ENCODE measurements around the gene DCAF6.
A peak's percentile ranks its signal among the peaks of the same experiment; 100 is the strongest.

DCAF6 gene

DNA sequence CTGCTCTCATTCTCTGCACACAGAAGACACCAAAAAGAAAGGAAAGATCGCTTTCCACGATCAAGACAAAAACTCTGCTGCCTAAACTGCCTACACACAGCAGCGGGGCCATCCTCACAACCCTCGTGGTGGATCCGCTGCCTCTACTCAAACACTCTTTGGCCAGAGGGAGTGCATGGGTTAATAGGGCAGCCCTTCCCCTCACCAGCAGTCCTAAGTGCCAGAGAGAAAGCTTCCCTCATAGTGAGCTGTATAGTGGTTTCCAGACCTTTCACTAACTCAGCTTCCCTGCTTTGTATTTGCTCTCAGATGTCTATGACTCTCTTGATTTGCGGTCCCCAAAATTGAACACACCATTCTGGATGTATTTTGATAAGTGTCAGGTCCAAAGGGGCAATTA is 169.4 kb downstream of the DCAF6 start:
- Histone ChIP-seq H3K4me1 (ENCODE audit: control insufficient read depth in 2 of 2, insufficient read depth in 2 of 2, low read length in 2 of 2) (no peaks in the 10 kb centered on the region), H3K27ac (ENCODE audit: low read depth in 2 of 2, low read length in 2 of 2) (no peak overlapping the region), H3K9ac (ENCODE audit: low read depth in 1 of 2, low read length in 2 of 2) (no peak overlapping the region), H3K4me3 (ENCODE audit: low read length in 2 of 2) (no peak overlapping the region), H3K36me3 (ENCODE audit: control insufficient read depth in 2 of 2, insufficient read depth in 2 of 2, low read length in 2 of 2) (no peaks in the 10 kb centered on the region), H3K9me3 (ENCODE audit: control insufficient read depth in 2 of 2, low read length in 2 of 2) (no peaks in the 10 kb centered on the region), H3K27me3 (ENCODE audit: control insufficient read depth in 2 of 2, insufficient read depth in 2 of 2, low read length in 2 of 2) (no peaks in the 10 kb centered on the region)

DNA sequence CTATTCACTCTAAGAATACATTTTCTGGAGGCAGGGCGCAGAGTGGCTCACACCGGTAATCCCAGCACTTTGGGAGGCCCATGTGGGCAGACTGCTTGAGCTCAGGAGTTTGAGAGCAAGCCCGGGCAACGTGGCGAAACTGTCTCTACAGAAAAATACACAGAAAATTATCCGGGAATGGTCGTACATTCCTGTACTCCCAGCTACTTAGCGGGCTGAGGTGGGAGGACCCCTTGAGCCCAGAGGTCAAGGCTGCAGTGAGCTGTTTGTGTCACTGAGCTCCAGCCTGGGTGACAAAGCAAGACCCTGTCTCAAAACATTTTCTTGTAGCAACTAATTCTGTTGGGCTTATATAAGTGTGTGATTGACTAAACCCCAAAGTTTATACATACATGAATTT is 169.8 kb downstream of the DCAF6 start:
- Histone ChIP-seq H3K4me3 (ENCODE audit: low read length in 2 of 2) (no peak overlapping the region), H3K4me1 (ENCODE audit: control insufficient read depth in 2 of 2, insufficient read depth in 2 of 2, low read length in 2 of 2) (no peaks in the 10 kb centered on the region), H3K36me3 (ENCODE audit: control insufficient read depth in 2 of 2, insufficient read depth in 2 of 2, low read length in 2 of 2) (no peaks in the 10 kb centered on the region), H3K27me3 (ENCODE audit: control insufficient read depth in 2 of 2, insufficient read depth in 2 of 2, low read length in 2 of 2) (no peaks in the 10 kb centered on the region), H3K9me3 (ENCODE audit: control insufficient read depth in 2 of 2, low read length in 2 of 2) (no peaks in the 10 kb centered on the region), H3K9ac (ENCODE audit: low read depth in 1 of 2, low read length in 2 of 2) (no peak overlapping the region), H3K27ac (ENCODE audit: low read depth in 2 of 2, low read length in 2 of 2) (no peak overlapping the region)

DNA sequence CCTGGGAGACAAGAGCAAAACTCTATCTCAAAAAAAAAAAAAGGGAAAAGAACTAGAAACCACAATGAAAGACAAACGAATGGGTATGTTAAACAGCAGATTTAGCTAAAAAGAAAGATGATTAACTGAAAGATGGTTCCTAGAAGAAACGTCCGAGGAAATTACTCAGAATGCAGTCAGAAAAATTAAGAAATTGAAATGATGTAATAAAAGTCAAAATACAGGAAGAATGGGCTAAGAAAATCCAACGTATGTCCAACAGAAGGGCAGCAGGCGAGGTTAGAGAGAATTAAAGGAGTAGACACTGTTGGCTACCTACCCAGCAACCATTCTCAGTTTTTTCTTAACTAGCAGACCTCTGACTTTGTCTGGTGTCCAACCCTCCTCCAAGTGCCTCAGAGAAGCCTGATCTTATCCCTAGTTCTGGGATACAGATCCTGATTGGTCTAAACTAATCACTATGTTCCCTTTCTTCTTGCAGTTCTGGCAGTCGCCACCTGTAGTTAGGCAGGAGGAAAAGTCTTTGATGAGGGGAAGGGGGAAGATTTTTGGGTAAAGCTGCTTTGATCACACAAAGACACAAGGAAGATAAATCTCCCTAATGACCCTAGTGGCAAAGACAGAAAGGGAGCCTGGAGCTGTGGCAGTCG is 174.5 kb downstream of the DCAF6 start:
- H3K4me1 ChIP-seq (ENCODE audit: control insufficient read depth in 2 of 2, insufficient read depth in 2 of 2, low read length in 2 of 2) = peaks cover 5 to 9% of the 10 kb centered on the region in 2 donors
- no peak overlapping the region for H3K4me3 ChIP-seq (ENCODE audit: low read length in 2 of 2)
- H3K27me3 ChIP-seq (ENCODE audit: control insufficient read depth in 2 of 2, insufficient read depth in 2 of 2, low read length in 2 of 2) = no peaks in the 10 kb centered on the region
- no peak overlapping the region for H3K27ac ChIP-seq (ENCODE audit: low read depth in 2 of 2, low read length in 2 of 2)
- H3K9ac ChIP-seq (ENCODE audit: low read depth in 1 of 2, low read length in 2 of 2) = no peak overlapping the region
- no peaks in the 10 kb centered on the region for H3K9me3 ChIP-seq (ENCODE audit: control insufficient read depth in 2 of 2, low read length in 2 of 2)
- no peaks in the 10 kb centered on the region for H3K36me3 ChIP-seq (ENCODE audit: control insufficient read depth in 2 of 2, insufficient read depth in 2 of 2, low read length in 2 of 2)

DNA sequence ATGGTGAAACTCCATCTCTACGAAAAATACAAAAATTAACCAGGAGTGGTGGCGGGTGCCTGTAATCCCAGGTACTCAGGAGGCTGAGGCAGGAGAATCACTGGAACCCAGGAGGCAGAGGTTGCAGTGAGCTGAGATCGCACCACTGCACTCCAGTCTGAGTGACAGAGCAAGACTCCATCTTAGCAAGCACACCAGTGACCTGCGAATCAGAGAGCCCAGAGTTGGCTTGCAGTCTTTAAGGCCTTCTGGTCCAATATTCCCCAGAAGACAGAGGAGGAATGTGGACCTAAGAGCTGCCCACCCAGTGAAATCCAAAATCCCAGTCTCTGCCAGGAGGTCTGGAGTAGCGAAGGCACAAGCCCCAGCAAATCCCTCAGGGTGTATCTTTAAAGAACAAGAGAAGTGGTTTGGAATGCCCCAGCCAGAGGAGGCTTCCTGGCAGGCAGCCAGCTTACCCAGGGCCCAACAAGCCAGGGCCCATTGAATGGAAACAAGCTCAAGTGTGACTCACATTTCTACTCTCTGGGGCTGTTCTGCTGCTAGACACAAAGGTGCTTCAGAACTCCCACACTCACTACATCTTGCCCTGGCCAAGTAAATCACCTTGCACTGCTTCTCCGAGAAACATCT is 176.3 kb downstream of the DCAF6 start:
- no peak overlapping the region for H3K27ac ChIP-seq (ENCODE audit: low read depth in 2 of 2, low read length in 2 of 2)
- no peaks in the 10 kb centered on the region for H3K27me3 ChIP-seq (ENCODE audit: control insufficient read depth in 2 of 2, insufficient read depth in 2 of 2, low read length in 2 of 2)
- H3K36me3 ChIP-seq (ENCODE audit: control insufficient read depth in 2 of 2, insufficient read depth in 2 of 2, low read length in 2 of 2) = no peaks in the 10 kb centered on the region
- no peaks in the 10 kb centered on the region for H3K9me3 ChIP-seq (ENCODE audit: control insufficient read depth in 2 of 2, low read length in 2 of 2)
- H3K4me3 ChIP-seq (ENCODE audit: low read length in 2 of 2) = no peak overlapping the region
- H3K9ac ChIP-seq (ENCODE audit: low read depth in 1 of 2, low read length in 2 of 2) = no peak overlapping the region
- H3K4me1 ChIP-seq (ENCODE audit: control insufficient read depth in 2 of 2, insufficient read depth in 2 of 2, low read length in 2 of 2) = peaks cover 8 to 15% of the 10 kb centered on the region in 2 donors

DNA sequence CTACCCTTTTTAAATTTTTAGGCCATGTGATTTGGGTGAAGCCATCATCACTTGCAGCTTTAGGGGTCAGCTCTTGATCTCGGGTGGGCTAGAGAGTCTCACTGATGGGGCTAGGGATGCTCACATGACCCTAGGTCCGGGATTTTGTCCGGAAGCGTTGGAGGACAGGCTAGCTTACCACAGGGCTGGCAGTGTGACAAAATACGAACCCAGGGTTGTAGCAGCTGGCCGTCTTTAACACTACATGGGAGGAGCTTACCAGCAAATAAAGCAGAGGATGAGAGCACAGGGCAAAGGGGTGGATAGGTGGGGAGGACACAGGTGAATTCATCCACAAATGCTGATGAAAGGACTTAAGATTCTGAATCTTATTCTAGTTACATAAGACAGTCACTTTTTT is 178.4 kb downstream of the DCAF6 start:
- Histone ChIP-seq H3K36me3 (ENCODE audit: control insufficient read depth in 2 of 2, insufficient read depth in 2 of 2, low read length in 2 of 2) (no peaks in the 10 kb centered on the region), H3K9ac (ENCODE audit: low read depth in 1 of 2, low read length in 2 of 2) (no peak overlapping the region), H3K27ac (ENCODE audit: low read depth in 2 of 2, low read length in 2 of 2) (no peak overlapping the region), H3K4me1 (ENCODE audit: control insufficient read depth in 2 of 2, insufficient read depth in 2 of 2, low read length in 2 of 2) (peaks cover 8 to 15% of the 10 kb centered on the region in 2 donors), H3K27me3 (ENCODE audit: control insufficient read depth in 2 of 2, insufficient read depth in 2 of 2, low read length in 2 of 2) (no peaks in the 10 kb centered on the region), H3K9me3 (ENCODE audit: control insufficient read depth in 2 of 2, low read length in 2 of 2) (no peaks in the 10 kb centered on the region), H3K4me3 (ENCODE audit: low read length in 2 of 2) (no peak overlapping the region)

DNA sequence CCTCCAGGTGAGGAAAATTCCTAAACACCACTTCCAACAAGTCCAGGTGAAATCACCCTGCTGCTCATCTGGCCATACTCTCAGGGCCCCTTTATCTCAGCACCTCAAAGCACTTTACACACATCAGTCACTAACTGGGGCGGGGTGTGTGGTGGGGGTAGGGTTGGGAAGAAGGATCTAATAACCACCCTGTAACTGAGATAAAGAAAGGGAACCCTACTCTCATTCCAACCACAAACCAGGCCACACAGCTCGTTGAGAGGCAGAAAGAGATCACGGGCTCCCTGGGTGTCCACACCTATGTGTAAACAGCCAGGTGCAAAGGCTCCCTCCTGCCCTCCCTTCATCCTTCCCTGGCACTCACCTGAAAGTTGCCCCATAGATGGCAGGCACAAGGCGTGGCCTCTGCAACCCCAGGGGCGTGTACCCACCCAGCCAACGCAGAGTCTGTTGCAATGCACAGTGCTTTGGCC is 179.9 kb downstream of the DCAF6 start:
- Histone ChIP-seq H3K9me3 (ENCODE audit: control insufficient read depth in 2 of 2, low read length in 2 of 2) (no peaks in the 10 kb centered on the region), H3K9ac (ENCODE audit: low read depth in 1 of 2, low read length in 2 of 2) (no peak overlapping the region), H3K27ac (ENCODE audit: low read depth in 2 of 2, low read length in 2 of 2) (peak overlapping the region; percentile 32 to 79), H3K4me1 (ENCODE audit: control insufficient read depth in 2 of 2, insufficient read depth in 2 of 2, low read length in 2 of 2) (peaks cover 8 to 15% of the 10 kb centered on the region in 2 donors), H3K36me3 (ENCODE audit: control insufficient read depth in 2 of 2, insufficient read depth in 2 of 2, low read length in 2 of 2) (no peaks in the 10 kb centered on the region), H3K27me3 (ENCODE audit: control insufficient read depth in 2 of 2, insufficient read depth in 2 of 2, low read length in 2 of 2) (no peaks in the 10 kb centered on the region), H3K4me3 (ENCODE audit: low read length in 2 of 2) (no peak overlapping the region)

DNA sequence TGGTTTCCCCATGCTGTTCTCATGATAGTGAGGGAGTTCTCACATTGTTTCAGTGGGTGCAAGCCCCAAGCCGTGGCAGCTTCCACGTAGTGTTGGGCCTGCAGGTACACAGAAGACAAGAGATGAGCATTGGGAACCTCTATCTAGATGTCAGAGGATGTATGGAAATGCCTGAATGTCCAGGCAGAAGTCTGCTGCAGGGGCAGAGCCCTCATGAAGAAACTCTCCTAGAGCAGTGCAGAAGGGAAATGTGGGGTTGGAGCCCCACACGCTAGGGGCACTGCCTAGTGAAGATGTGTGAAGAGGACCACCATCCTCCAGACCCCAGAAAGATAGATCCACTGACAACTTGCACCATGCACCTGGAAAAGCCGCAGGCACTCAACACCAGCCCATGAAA is 183.3 kb downstream of the DCAF6 start:
- no peak overlapping the region for H3K4me3 ChIP-seq (ENCODE audit: low read length in 2 of 2)
- H3K9me3 ChIP-seq (ENCODE audit: control insufficient read depth in 2 of 2, low read length in 2 of 2) = no peaks in the 10 kb centered on the region
- no peaks in the 10 kb centered on the region for H3K36me3 ChIP-seq (ENCODE audit: control insufficient read depth in 2 of 2, insufficient read depth in 2 of 2, low read length in 2 of 2)
- no peaks in the 10 kb centered on the region for H3K27me3 ChIP-seq (ENCODE audit: control insufficient read depth in 2 of 2, insufficient read depth in 2 of 2, low read length in 2 of 2)
- no peak overlapping the region for H3K9ac ChIP-seq (ENCODE audit: low read depth in 1 of 2, low read length in 2 of 2)
- peaks cover 8 to 15% of the 10 kb centered on the region in 2 donors for H3K4me1 ChIP-seq (ENCODE audit: control insufficient read depth in 2 of 2, insufficient read depth in 2 of 2, low read length in 2 of 2)
- no peak overlapping the region for H3K27ac ChIP-seq (ENCODE audit: low read depth in 2 of 2, low read length in 2 of 2)

DNA sequence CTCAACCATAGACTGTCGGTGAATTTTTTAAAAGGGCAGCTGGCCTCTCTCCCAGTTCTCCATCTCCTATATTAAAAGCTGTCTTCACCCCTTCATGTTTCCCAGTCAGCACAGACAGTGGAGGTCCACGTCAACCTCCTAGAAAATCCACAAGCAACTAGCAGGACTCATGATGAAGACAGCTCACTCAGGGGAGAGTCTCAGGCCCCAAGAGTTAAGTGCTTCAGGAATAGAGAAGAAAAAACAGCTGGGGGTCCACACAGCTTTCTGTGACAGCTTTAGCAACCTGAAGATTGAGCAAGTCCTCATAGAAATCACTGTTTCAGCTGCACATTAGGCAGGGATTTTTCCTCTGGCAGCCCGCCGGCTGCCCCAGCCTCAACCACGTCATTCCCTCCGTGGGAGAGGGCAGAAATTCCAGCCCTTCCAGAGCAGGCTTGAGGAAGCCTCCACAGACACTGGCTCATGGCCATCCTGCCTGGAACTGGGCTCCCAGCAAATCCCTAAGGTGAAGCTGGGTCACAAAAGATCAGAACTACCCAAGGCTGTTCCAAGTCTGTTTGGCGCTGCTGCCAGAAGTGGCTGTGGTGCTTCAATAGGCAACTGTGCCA is 185.0 kb downstream of the DCAF6 start:
- peaks cover 0 to 4% of the 10 kb centered on the region in 2 donors for H3K4me1 ChIP-seq (ENCODE audit: control insufficient read depth in 2 of 2, insufficient read depth in 2 of 2, low read length in 2 of 2)
- no peaks in the 10 kb centered on the region for H3K9me3 ChIP-seq (ENCODE audit: control insufficient read depth in 2 of 2, low read length in 2 of 2)
- H3K27me3 ChIP-seq (ENCODE audit: control insufficient read depth in 2 of 2, insufficient read depth in 2 of 2, low read length in 2 of 2) = no peaks in the 10 kb centered on the region
- H3K27ac ChIP-seq (ENCODE audit: low read depth in 2 of 2, low read length in 2 of 2) = no peak overlapping the region
- H3K9ac ChIP-seq (ENCODE audit: low read depth in 1 of 2, low read length in 2 of 2) = no peak overlapping the region
- no peak overlapping the region for H3K4me3 ChIP-seq (ENCODE audit: low read length in 2 of 2)
- H3K36me3 ChIP-seq (ENCODE audit: control insufficient read depth in 2 of 2, insufficient read depth in 2 of 2, low read length in 2 of 2) = no peaks in the 10 kb centered on the region

DNA sequence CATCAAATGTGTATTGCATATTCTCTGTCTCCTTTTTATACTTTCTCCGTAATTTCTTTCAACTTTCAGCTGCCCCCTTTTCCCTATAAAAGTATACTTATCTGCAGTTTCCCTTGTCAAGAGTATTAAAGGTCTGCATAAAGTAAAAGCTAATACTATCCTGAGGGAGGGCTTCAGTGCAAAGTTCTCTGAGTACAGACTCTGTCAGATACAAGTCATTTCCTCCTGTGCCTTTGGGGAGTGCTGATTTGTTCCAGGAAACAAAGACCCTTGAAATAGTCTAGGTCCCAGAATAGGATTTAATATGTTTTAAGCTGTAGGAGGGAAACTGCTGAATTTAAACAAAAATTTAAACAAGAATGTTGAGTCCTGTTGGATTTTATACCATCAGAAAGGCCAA is 188.6 kb downstream of the DCAF6 start:
- no peaks in the 10 kb centered on the region for H3K4me1 ChIP-seq (ENCODE audit: control insufficient read depth in 2 of 2, insufficient read depth in 2 of 2, low read length in 2 of 2)
- H3K36me3 ChIP-seq (ENCODE audit: control insufficient read depth in 2 of 2, insufficient read depth in 2 of 2, low read length in 2 of 2) = no peaks in the 10 kb centered on the region
- no peak overlapping the region for H3K9ac ChIP-seq (ENCODE audit: low read depth in 1 of 2, low read length in 2 of 2)
- no peaks in the 10 kb centered on the region for H3K9me3 ChIP-seq (ENCODE audit: control insufficient read depth in 2 of 2, low read length in 2 of 2)
- H3K27ac ChIP-seq (ENCODE audit: low read depth in 2 of 2, low read length in 2 of 2) = no peak overlapping the region
- H3K4me3 ChIP-seq (ENCODE audit: low read length in 2 of 2) = no peak overlapping the region
- H3K27me3 ChIP-seq (ENCODE audit: control insufficient read depth in 2 of 2, insufficient read depth in 2 of 2, low read length in 2 of 2) = no peaks in the 10 kb centered on the region

Measured in mucosa of rectum (tissue), 2 donors.